HUES64 (cell line): ENCODE data around the gene PLAAT4.
"Not testable (repeated sequence)": the region's sequence is repeated elsewhere in the genome, so short reads cannot be mapped to it uniquely, and the experiment has no call there.

ENCODE experiments used
- H3K27ac ChIP-seq: 2 replicates; pipeline ENCODE4 v1.7.0; 2013; ENCODE audit warnings: low read depth, low read length, inconsistent platforms
- H3K27me3 ChIP-seq: 2 replicates; pipeline ENCODE4 v1.6.1; 2013; ENCODE audit warnings: mild to moderate bottlenecking, low read length; ENCODE audit not compliant: insufficient read depth
- H3K36me3 ChIP-seq: 2 replicates; pipeline ENCODE4 v1.6.1; 2013; ENCODE audit warnings: mild to moderate bottlenecking, low read length; ENCODE audit not compliant: insufficient read depth
- H3K4me1 ChIP-seq: 2 replicates; pipeline ENCODE4 v1.6.1; 2013; ENCODE audit warnings: mild to moderate bottlenecking, low read length, moderate library complexity; ENCODE audit not compliant: insufficient read depth
- H3K4me3 ChIP-seq: 2 replicates; pipeline ENCODE4 v1.5.1; 2013; ENCODE audit warnings: mild to moderate bottlenecking, low read length, moderate library complexity
- H3K9ac ChIP-seq: 2 replicates; pipeline ENCODE4 v1.6.1; 2013; ENCODE audit warnings: mild to moderate bottlenecking, low read depth, low read length
- H3K9me3 ChIP-seq: 2 replicates; pipeline ENCODE4 v1.6.1; 2013; ENCODE audit warnings: low read depth, low read length; ENCODE audit not compliant: insufficient read depth
- WGBS: fragments of 150-250, 120-280 bp; methylation state at CpG from one replicate; pipeline ENCODE4 v1.1.7; 2013; ENCODE audit warnings: missing lambda C conversion rate; 5-methylcytosine and 5-hydroxymethylcytosine counted together

Gene PLAAT4

GRCh38 chr11:63511048-63511748 lies 25.4 kb upstream of the PLAAT4 start:
- H3K27me3 ChIP-seq: no peaks in the 10 kb centered on the region
- H3K9ac ChIP-seq: no peak overlapping the region
- WGBS: 85% methylated on average over 11 of the region's 11 CpGs
- H3K4me3 ChIP-seq: no peak overlapping the region
- H3K4me1 ChIP-seq: peaks cover 17% of the 10 kb centered on the region
- no peaks in the 10 kb centered on the region for H3K36me3 ChIP-seq
- 0 out of 2 replicates have a peak overlapping the region, but pooled peaks have one; percentile 13 for H3K27ac ChIP-seq
- H3K9me3 ChIP-seq: no peaks in the 10 kb centered on the region

GRCh38 chr11:63512816-63513215 lies 23.8 kb upstream of the PLAAT4 start:
- no peak overlapping the region for H3K4me3 ChIP-seq
- H3K4me1 ChIP-seq: peaks cover 11% of the 10 kb centered on the region; the same call in 1 of the 2 replicates
- no peaks in the 10 kb centered on the region for H3K27me3 ChIP-seq
- H3K36me3 ChIP-seq: no peaks in the 10 kb centered on the region
- no peak overlapping the region for H3K27ac ChIP-seq
- no peaks in the 10 kb centered on the region for H3K9me3 ChIP-seq
- no peak overlapping the region for H3K9ac ChIP-seq
- 93% methylated on average over 7 of the region's 7 CpGs for WGBS

DNA sequence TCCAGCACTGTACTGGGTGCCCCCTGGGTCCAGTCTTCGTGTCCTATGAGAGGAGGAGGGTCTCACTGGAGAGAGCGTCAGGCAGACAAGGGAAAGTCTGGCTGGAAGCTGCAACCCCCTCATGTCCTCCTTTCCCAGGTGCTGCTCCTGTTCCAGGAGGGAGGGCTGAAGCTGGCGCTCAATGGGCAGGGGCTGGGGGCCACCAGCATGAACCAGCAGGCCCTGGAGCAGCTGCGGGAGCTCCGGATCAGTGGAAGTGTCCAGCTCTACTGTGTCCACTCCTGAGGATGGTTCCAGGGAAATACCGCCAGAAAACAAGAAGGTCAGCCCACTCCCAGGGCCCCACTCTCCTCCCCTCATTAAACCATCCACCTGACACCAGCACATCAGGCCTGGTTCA lies 20.5 kb upstream of the PLAAT4 start:
- no peak overlapping the region for H3K9ac ChIP-seq

GRCh38 chr11:63517156-63517555 lies 19.5 kb upstream of the PLAAT4 start:
- H3K27me3 ChIP-seq: no peaks in the 10 kb centered on the region
- H3K9me3 ChIP-seq: peaks cover 11% of the 10 kb centered on the region
- H3K4me1 ChIP-seq: no peaks in the 10 kb centered on the region
- H3K27ac ChIP-seq: no peak overlapping the region
- H3K4me3 ChIP-seq: no peak overlapping the region
- WGBS: 96% methylated on average over 4 of the region's 5 CpGs
- H3K9ac ChIP-seq: no peak overlapping the region
- no peaks in the 10 kb centered on the region for H3K36me3 ChIP-seq

More for the DNA sequence above, 20.5 kb upstream of the PLAAT4 start:
- Histone ChIP-seq H3K27me3 (no peaks in the 10 kb centered on the region), H3K9me3 (peaks cover 11% of the 10 kb centered on the region), H3K36me3 (no peaks in the 10 kb centered on the region), H3K27ac (no peak overlapping the region), H3K4me3 (no peak overlapping the region), H3K4me1 (peaks cover 3% of the 10 kb centered on the region; the same call in 1 of the 2 replicates)
- WGBS: 95% methylated on average over 6 of the region's 6 CpGs

- 100% methylated on average over 1 of the region's 1 CpG for WGBS
- H3K27ac ChIP-seq: no peak overlapping the region
Measured at GRCh38 chr11:63518548-63518947, 18.1 kb upstream of the PLAAT4 start.

GRCh38 chr11:63520606-63521170 lies 15.9 kb upstream of the PLAAT4 start:
- H3K27ac ChIP-seq: no peak overlapping the region
- H3K9me3 ChIP-seq: peaks cover 31% of the 10 kb centered on the region
- WGBS: 89% methylated on average over 5 of the region's 5 CpGs
- H3K27me3 ChIP-seq: no peaks in the 10 kb centered on the region
- H3K4me1 ChIP-seq: no peaks in the 10 kb centered on the region
- H3K36me3 ChIP-seq: 0 out of 2 replicates have a peak, but pooled peaks cover 3% of the 10 kb centered on the region
- no peak overlapping the region for H3K9ac ChIP-seq
- H3K4me3 ChIP-seq: no peak overlapping the region

More at GRCh38 chr11:63518548-63518947, 18.1 kb upstream of the PLAAT4 start:
- no peak overlapping the region for H3K9ac ChIP-seq
- no peaks in the 10 kb centered on the region for H3K27me3 ChIP-seq
- peaks cover 19% of the 10 kb centered on the region for H3K9me3 ChIP-seq
- no peak overlapping the region for H3K4me3 ChIP-seq
- H3K4me1 ChIP-seq: no peaks in the 10 kb centered on the region
- no peaks in the 10 kb centered on the region for H3K36me3 ChIP-seq

DNA sequence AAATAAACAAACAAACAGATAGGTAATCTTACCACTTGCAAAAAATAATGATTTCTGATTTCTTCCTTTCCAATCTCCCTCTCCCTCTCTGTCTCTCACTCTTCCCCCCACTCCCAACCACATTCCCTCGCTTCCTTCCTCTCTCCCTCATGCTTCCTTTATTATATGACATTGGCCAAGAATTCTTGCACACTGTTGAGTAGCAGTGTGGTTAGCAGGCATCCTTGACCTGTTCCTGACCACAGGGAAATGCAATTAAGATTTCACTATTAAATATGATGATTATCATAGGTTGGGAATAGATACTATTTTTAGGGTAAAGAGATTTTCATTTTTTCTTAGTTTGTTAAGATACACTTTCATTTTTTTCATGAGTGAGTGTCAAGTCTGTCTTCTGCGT lies 14.7 kb upstream of the PLAAT4 start:
- H3K4me3 ChIP-seq: no peak overlapping the region
- H3K9ac ChIP-seq: no peak overlapping the region
- no peaks in the 10 kb centered on the region for H3K27me3 ChIP-seq
- WGBS: 92% methylated on average over 1 of the region's 2 CpGs
- H3K27ac ChIP-seq: no peak overlapping the region
- H3K36me3 ChIP-seq: 0 out of 2 replicates have a peak, but pooled peaks cover 3% of the 10 kb centered on the region
- H3K9me3 ChIP-seq: peaks cover 31% of the 10 kb centered on the region
- H3K4me1 ChIP-seq: no peaks in the 10 kb centered on the region

- no peak overlapping the region for H3K27ac ChIP-seq
- H3K4me3 ChIP-seq: no peak overlapping the region
- WGBS: 96% methylated on average over 7 of the region's 7 CpGs
- peaks cover 31% of the 10 kb centered on the region for H3K9me3 ChIP-seq
- H3K27me3 ChIP-seq: no peaks in the 10 kb centered on the region
- H3K9ac ChIP-seq: no peak overlapping the region
- H3K36me3 ChIP-seq: 0 out of 2 replicates have a peak, but pooled peaks cover 3% of the 10 kb centered on the region
- H3K4me1 ChIP-seq: peaks cover 8% of the 10 kb centered on the region
Measured at GRCh38 chr11:63523151-63523550, 13.5 kb upstream of the PLAAT4 start.

DNA sequence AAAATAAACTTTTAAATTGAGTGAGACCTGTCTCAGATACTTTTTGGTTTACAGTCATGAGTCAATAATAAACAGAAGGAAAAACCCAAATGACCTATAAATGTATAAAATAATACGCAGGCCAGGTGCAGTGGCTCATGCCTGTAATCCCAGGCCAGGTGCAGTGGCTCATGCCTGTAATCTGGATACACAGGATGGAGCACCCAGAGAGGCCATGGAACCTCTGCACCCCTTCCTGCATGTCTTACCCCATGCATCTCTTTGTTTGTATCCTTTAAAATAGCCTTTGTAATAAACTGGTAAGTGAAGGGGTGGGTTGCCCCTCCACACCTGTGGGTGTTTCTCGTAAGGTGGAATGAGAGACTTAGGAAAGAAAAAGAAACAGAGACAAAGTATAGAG lies 8.9 kb upstream of the PLAAT4 start:
- H3K27ac ChIP-seq: peak overlapping the region; percentile 97
- H3K36me3 ChIP-seq: 0 out of 2 replicates have a peak, but pooled peaks cover 3% of the 10 kb centered on the region
- H3K27me3 ChIP-seq: no peaks in the 10 kb centered on the region
- H3K4me1 ChIP-seq: peaks cover 39% of the 10 kb centered on the region
- peak overlapping the region; percentile 74 for H3K9ac ChIP-seq
- WGBS: 73% methylated on average over 2 of the region's 2 CpGs
- H3K9me3 ChIP-seq: peaks cover 20% of the 10 kb centered on the region
- peak overlapping the region; percentile 19; the same call in 1 of the 2 replicates for H3K4me3 ChIP-seq

DNA sequence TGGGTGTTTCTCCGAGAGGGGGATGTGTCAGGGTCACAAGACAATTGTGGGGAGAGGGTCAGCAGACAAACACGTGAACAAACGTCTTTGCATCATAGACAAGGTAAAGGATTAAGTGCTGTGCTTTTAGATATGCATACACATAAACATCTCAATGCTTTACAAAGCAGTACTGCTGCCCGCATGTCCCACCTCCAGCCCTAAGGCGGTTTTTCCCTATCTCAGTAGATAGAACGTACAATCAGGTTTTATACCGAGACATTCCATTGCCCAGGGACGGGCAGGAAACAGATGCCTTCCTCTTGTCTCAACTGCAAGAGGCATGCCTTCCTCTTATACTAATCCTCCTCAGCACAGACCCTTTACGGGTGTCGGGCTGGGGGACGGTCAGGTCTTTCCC lies 8.5 kb upstream of the PLAAT4 start:
- not testable (repeated sequence) for H3K4me3 ChIP-seq, H3K36me3 ChIP-seq, H3K27me3 ChIP-seq
- peaks cover 16% of the 10 kb centered on the region for H3K9me3 ChIP-seq
- 4% methylated on average over 6 of the region's 11 CpGs for WGBS
- H3K4me1 ChIP-seq: peaks cover 43% of the 10 kb centered on the region
- H3K9ac ChIP-seq: peak overlapping the region; percentile 74; the same call in 1 of the 2 replicates
- peak overlapping the region; percentile 97; the same call in 1 of the 2 replicates for H3K27ac ChIP-seq

DNA sequence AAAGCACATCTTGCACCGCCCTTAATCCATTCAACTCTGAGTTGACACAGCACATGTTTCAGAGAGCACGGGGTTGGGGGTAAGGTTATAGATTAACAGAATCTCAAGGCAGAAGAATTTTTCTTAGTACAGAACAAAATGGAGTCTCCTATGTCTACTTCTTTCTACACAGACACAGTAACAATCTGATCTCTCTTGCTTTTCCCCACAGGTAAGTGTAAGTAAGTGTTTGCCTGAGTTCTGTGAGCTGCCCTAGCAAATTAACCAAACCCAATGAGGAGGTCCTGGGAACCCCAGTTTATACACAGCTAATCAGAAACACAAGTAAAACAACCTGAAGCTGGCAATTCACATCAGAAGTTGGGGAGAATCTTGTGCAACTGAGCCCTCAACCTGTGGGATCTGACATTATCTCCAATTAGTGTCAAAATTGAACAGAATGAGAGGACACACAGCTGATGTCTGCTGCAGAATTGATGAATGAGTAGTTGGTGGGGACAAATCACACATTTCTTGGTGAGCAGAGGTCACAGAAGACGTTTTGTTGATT lies 7.8 kb upstream of the PLAAT4 start:
- peaks cover 47% of the 10 kb centered on the region for H3K4me1 ChIP-seq
- not testable (repeated sequence) for H3K27me3 ChIP-seq, H3K9me3 ChIP-seq, H3K36me3 ChIP-seq, H3K4me3 ChIP-seq
- 6% methylated on average over 1 of the region's 3 CpGs for WGBS
- peak overlapping the region; percentile 97 for H3K27ac ChIP-seq
- peak overlapping the region; percentile 73 for H3K9ac ChIP-seq
